K562 (cell line): ENCODE data around the gene AKR1C3. TPM values are rescaled to one million over a fixed set of nuclear protein-coding genes. Genes with fewer than 3 reads are reported as not detected.

Experiments
- ATF7 ChIP-seq: fragments of 450-650 bp; IDR thresholded peaks from 2 replicates; pipeline ENCODE4 v1.7.1; 2014; ENCODE audit warnings: mild to moderate bottlenecking, moderate library complexity
- CHCHD3 ChIP-seq: fragments of 250-450 bp; sonication (Bioruptor Pico); IDR thresholded peaks from 2 replicates; pipeline ENCODE4 v2.1.2; 2022; ENCODE audit warnings: mild to moderate bottlenecking
- COPS2 ChIP-seq: fragments of 450-650 bp; conservative IDR thresholded peaks from 2 replicates; pipeline ENCODE4 v1.6.1; 2016; ENCODE audit warnings: mild to moderate bottlenecking, moderate library complexity
- CSDE1 ChIP-seq, 2 experiments: fragments of 450-650 bp; IDR thresholded peaks; 2 replicates each; pipeline ENCODE4 v1.6.1; 2016; ENCODE audit warnings: mild to moderate bottlenecking in 1 of 2
- E4F1 ChIP-seq: fragments of 250-450 bp; sonication (Bioruptor Pico); IDR thresholded peaks from 2 replicates; pipeline ENCODE4 v1.5.0; 2021; ENCODE audit warnings: mild to moderate bottlenecking, borderline replicate concordance
- EHMT2 ChIP-seq: fragments of 450-650 bp; IDR thresholded peaks from 2 replicates; pipeline ENCODE4 v1.6.1; 2018; ENCODE audit warnings: antibody characterized with exemption
- ILF3 ChIP-seq: fragments of 450-650 bp; IDR thresholded peaks from 2 replicates; pipeline ENCODE4 v1.6.1; 2018; ENCODE audit warnings: antibody characterized with exemption, mild to moderate bottlenecking, moderate library complexity, borderline replicate concordance
- KAT7 ChIP-seq: sonication (generic); formaldehyde crosslinking; IDR thresholded peaks from 2 replicates; pipeline ENCODE4 v1.8.0; 2022; ENCODE audit warnings: missing genetic modification reagents, mild to moderate bottlenecking, borderline replicate concordance
- MAFK ChIP-seq: IDR thresholded peaks from 2 replicates; pipeline ENCODE4 v1.6.1; 2011; ENCODE audit warnings: low read length, improper control_type of control experiment
- MBD1 ChIP-seq: fragments of 250-450 bp; sonication (Bioruptor Pico); IDR thresholded peaks from 2 replicates; pipeline ENCODE4 v1.8.0; 2022; ENCODE audit warnings: inconsistent platforms
- MED1 ChIP-seq: sonication (generic); formaldehyde crosslinking; IDR thresholded peaks from 2 replicates; pipeline ENCODE4 v1.8.1; 2023; ENCODE audit warnings: missing genetic modification reagents, borderline replicate concordance
- MTA2 ChIP-seq: fragments of 450-650 bp; IDR thresholded peaks from 2 replicates; pipeline ENCODE4 v1.6.1; 2016; ENCODE audit warnings: low read depth
- NCOA4 ChIP-seq: fragments of 450-650 bp; IDR thresholded peaks from 2 replicates; pipeline ENCODE4 v1.6.1; 2018; ENCODE audit warnings: mild to moderate bottlenecking; ENCODE audit not compliant: partially characterized antibody
- NR3C1 ChIP-seq: sonication (generic); formaldehyde crosslinking; IDR thresholded peaks from 2 replicates; pipeline ENCODE4 v1.8.1; 2022; ENCODE audit warnings: missing genetic modification reagents
- NR4A1 ChIP-seq, 2 experiments: fragments of 250-450 bp in 1 of 2; fragments of 450-650 bp in 1 of 2; sonication (Bioruptor Pico) in 1 of 2; IDR thresholded peaks; 2 replicates each; pipeline versions ENCODE4 v1.4.0 to v1.6.1; 2016 to 2020; ENCODE audit warnings: mild to moderate bottlenecking in 2 of 2, missing compliant biosample characterization in 1 of 2, missing genetic modification characterization in 1 of 2, moderate library complexity in 1 of 2
- ZFX ChIP-seq: sonication (generic); formaldehyde crosslinking; IDR thresholded peaks from 2 replicates; pipeline ENCODE4 v1.8.0; 2022; ENCODE audit warnings: mild to moderate bottlenecking, missing genetic modification reagents, moderate library complexity
- ZNF316 ChIP-seq: fragments of 450-650 bp; IDR thresholded peaks from 2 replicates; pipeline ENCODE4 v1.6.1; 2016
- polyA plus RNA-seq, 8 experiments: library from polyadenylated mRNA; depleted of rRNA in 4 of 8; stranded (reverse) in 5 of 8; unstranded in 3 of 8; fragments of >200 nt; fragmentation: Nextera tagmentation in 2 of 8; fragmentation: Illumina TruSeq in 1 of 8; extraction: Ambion mirVana in 2 of 8; extraction: Trizol in 1 of 8; gene quantifications; 2 replicates each; pipeline versions ENCODE4 v1.2.1 to v1.2.3, GENCODE V29; 2011 to 2014; ENCODE audit warnings: inconsistent platforms in 1 of 8, missing spikeins in 1 of 8
- total RNA-seq, 7 experiments: library from RNA; depleted of rRNA in 6 of 7; stranded (reverse); fragments of >200 nt in 6 of 7; fragmentation: Illumina TruSeq in 2 of 7; extraction: Trizol in 2 of 7; gene quantifications; 2 replicates each; pipeline versions ENCODE4 v1.2.1 to v1.2.3, GENCODE V29; 2011 to 2021; ENCODE audit warnings: low replicate concordance in 1 of 7
- TF ChIP-seq, protein P1 (sequence below): fragments of 250-450 bp; sonication (Bioruptor Pico); IDR thresholded peaks from 2 replicates; pipeline ENCODE4 v1.5.0; 2020; ENCODE audit warnings: mild to moderate bottlenecking
- TF ChIP-seq, protein P2 (sequence below): fragments of 450-650 bp; IDR thresholded peaks from 2 replicates; pipeline ENCODE4 v1.6.1; 2016; ENCODE audit warnings: missing biosample characterization, missing genetic modification characterization
- TF ChIP-seq, protein P3 (sequence below), 2 experiments: fragments of 450-650 bp; conservative IDR thresholded peaks; 2 replicates each; pipeline ENCODE4 v1.6.1; 2017; ENCODE audit warnings: mild to moderate bottlenecking in 2 of 2, moderate library complexity in 2 of 2

The AKR1C3 gene
- total and polyA plus RNA-seq, 9 of the 15 experiments (the other 6 are each of a cell fraction or from before 2014, with no cell fraction given): 4.6 to 20.4 (median 10.1) TPM

DNA sequence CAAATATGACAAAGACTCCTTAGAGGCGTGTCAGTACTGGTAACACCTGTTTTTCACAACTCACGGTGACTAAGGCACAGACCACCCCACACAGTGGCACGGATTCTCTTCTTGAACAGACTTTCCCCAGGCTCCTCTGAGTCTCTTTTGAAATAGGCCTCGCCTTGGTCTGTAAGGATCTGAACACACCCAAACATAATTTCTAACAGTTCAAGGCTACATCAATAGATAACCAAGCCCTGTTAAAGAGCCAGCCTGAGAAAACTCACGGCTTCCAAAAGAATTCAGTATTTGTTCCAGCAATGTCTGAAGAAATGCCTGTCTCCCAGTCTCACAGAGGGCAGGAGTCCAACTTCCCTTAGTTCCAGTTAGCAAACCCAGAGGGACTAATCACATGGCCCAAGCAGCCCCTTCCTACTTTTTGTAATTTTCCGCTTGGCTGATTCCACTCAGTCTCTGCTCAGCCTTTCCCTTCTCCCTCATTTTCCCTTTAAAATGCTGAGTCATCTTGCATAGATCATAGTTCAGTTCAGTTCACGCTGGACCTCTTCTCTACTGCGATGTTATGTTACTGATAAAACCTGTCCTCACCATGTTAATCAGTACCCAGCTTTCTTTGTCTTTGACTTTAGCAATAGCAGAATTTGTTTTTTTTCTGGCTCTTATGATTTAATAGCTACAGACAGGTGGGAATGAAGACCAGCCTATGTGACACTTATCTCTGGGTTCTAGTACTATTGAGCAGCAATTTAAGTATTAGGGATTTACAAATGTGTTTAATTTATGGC lies 22.6 kb upstream of the AKR1C3 start (continued):
- TF ChIP-seq, protein P1, sequence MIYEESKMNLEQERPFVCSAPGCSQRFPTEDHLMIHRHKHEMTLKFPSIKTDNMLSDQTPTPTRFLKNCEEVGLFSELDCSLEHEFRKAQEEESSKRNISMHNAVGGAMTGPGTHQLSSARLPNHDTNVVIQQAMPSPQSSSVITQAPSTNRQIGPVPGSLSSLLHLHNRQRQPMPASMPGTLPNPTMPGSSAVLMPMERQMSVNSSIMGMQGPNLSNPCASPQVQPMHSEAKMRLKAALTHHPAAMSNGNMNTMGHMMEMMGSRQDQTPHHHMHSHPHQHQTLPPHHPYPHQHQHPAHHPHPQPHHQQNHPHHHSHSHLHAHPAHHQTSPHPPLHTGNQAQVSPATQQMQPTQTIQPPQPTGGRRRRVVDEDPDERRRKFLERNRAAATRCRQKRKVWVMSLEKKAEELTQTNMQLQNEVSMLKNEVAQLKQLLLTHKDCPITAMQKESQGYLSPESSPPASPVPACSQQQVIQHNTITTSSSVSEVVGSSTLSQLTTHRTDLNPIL (CRISPR knock-in tag): no peak
- TF ChIP-seq ILF3 (no peak), ZFX (CRISPR knock-in tag) (peak; percentile 58), E4F1 (CRISPR knock-in tag) (no peak), CHCHD3 (CRISPR knock-in tag) (0 out of 2 replicates have a peak, but pooled peaks have one; percentile 20), ATF7 (peak; percentile 90), COPS2 (no peak), KAT7 (CRISPR knock-in tag) (peak; percentile 44; the same call in 1 of the 2 replicates), MBD1 (CRISPR knock-in tag) (no peak), NR3C1 (CRISPR knock-in tag) (no peak), MTA2 (peak; percentile 66), MAFK (peak; percentile 99), NCOA4 (no peak), MED1 (CRISPR knock-in tag) (no peak), NR4A1 (CRISPR knock-in tag; IDR thresholded peaks at IDR 0.05) (no peak), NR4A1 (tag; IDR thresholded peaks at IDR 0.05) (peak; percentile 72), ZNF316 (peak; percentile 100), EHMT2 (peak; percentile 87), CSDE1 (IDR thresholded peaks at IDR 0.05) (no peak; a peak in 1 of 4 replicates)
- TF ChIP-seq, protein P2, sequence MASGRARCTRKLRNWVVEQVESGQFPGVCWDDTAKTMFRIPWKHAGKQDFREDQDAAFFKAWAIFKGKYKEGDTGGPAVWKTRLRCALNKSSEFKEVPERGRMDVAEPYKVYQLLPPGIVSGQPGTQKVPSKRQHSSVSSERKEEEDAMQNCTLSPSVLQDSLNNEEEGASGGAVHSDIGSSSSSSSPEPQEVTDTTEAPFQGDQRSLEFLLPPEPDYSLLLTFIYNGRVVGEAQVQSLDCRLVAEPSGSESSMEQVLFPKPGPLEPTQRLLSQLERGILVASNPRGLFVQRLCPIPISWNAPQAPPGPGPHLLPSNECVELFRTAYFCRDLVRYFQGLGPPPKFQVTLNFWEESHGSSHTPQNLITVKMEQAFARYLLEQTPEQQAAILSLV (tag): peak; percentile 20; the same call in 1 of the 2 replicates
- TF ChIP-seq, protein P3, sequence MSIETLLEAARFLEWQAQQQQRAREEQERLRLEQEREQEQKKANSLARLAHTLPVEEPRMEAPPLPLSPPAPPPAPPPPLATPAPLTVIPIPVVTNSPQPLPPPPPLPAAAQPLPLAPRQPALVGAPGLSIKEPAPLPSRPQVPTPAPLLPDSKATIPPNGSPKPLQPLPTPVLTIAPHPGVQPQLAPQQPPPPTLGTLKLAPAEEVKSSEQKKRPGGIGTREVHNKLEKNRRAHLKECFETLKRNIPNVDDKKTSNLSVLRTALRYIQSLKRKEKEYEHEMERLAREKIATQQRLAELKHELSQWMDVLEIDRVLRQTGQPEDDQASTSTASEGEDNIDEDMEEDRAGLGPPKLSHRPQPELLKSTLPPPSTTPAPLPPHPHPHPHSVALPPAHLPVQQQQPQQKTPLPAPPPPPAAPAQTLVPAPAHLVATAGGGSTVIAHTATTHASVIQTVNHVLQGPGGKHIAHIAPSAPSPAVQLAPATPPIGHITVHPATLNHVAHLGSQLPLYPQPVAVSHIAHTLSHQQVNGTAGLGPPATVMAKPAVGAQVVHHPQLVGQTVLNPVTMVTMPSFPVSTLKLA (conservative IDR thresholded peaks at IDR 0.05): peak; percentile 55 to 65; a peak in 3 of 4 replicates
